Calu3 (cell line): Measurements from ENCODE around the gene FGF3. TPM values are rescaled to one million over a fixed set of nuclear protein-coding genes. Genes with fewer than 3 reads are reported as not detected.

Experiments
- BruUV-seq: library from RNA; stranded (reverse); fragments of 400-500 nt; replicated peaks from 2 replicates; lab custom pipeline; 2021; lab: Mats Ljungman, UMichigan
- CTCF ChIA-PET: fragments of 300-600 bp; sonication (Branson Sonifier 250); formaldehyde crosslinking; loops from one replicate; lab custom pipeline; 2022; ENCODE audit warnings: antibody characterized with exemption; lab: Charles Lee
- DNase-seq: peaks from one replicate; pipeline ENCODE4 v3.0.0; 2022
- H3K27ac Mint-ChIP-seq: one replicate; pipeline ENCODE4 v1.8.0; 2022; ENCODE audit warnings: mixed read lengths; ENCODE audit not compliant: unreplicated experiment
- H3K27me3 Mint-ChIP-seq: one replicate; pipeline ENCODE4 v1.8.0; 2022; ENCODE audit warnings: mixed read lengths; ENCODE audit not compliant: unreplicated experiment
- H3K36me3 Mint-ChIP-seq: one replicate; pipeline ENCODE4 v1.8.0; 2022; ENCODE audit warnings: mild to moderate bottlenecking, moderate library complexity, mixed read lengths; ENCODE audit not compliant: insufficient read depth, unreplicated experiment
- H3K4me1 Mint-ChIP-seq: one replicate; pipeline ENCODE4 v1.8.0; 2022; ENCODE audit warnings: mild to moderate bottlenecking, low read depth, mixed read lengths; ENCODE audit not compliant: unreplicated experiment
- H3K4me3 Mint-ChIP-seq: one replicate; pipeline ENCODE4 v1.8.0; 2022; ENCODE audit warnings: mild to moderate bottlenecking, low read depth, moderate library complexity, mixed read lengths; ENCODE audit not compliant: unreplicated experiment
- H3K9me3 Mint-ChIP-seq: one replicate; pipeline ENCODE4 v1.8.0; 2022; ENCODE audit warnings: low read depth, mixed read lengths; ENCODE audit not compliant: unreplicated experiment
- CTCF ChIP-seq: fragments of 200-600 bp; IDR thresholded peaks from one replicate; pipeline ENCODE4 v1.8.0; 2022; ENCODE audit warnings: antibody characterized with exemption; ENCODE audit not compliant: unreplicated experiment
- intact Hi-C: fragments of 100-400 bp; cut with micrococcal nuclease; formaldehyde crosslinking; loops from one replicate; pipeline ENCODE4 v1.10.0; 2022; ENCODE audit not compliant: unreplicated experiment
- total RNA-seq: library from RNA; stranded (reverse); gene quantifications from 2 replicates; pipeline ENCODE4 v1.2.3, GENCODE V29; 2022

Gene FGF3
- total RNA-seq, 1 experiment from 2014 or later = not detected

GRCh38 chr11:69821511-69822040, 2.4 kb upstream of the FGF3 start:
- Mint-ChIP-seq H3K27me3 (peaks cover 54% of the 10 kb centered on the region), H3K4me1 (peaks cover 13% of the 10 kb centered on the region), H3K4me3 (no peak overlapping the region), H3K9me3 (no peaks in the 10 kb centered on the region), H3K36me3 (no peaks in the 10 kb centered on the region), H3K27ac (no peak overlapping the region)
- DNase-seq = no peak
- CTCF ChIA-PET = no interaction called here
- BruUV-seq = no TSS peak
- no peak for TF ChIP-seq CTCF
- intact Hi-C loops = no loop called here

DNA sequence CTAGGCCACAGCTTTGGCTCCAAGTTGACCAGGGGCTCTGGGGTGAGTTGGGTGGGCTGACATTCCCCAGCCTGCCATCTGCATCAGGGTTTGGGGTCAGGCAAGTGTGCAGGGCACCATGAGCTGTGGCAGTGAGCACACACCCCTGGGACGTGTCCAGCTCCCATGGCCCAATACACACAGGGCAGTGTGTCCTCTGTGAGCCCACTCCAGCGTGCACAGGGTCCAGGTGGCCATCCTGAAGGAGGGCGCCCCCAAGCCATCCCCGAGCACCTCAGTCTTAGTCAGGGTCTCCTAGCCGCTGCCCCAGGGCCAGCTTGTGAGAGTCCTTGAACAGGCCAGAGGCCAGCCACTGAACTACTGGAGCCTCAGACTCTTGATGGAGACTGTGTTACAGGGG, 1.2 kb upstream of the FGF3 start:
- H3K4me1 Mint-ChIP-seq = peaks cover 6% of the 10 kb centered on the region
- intact Hi-C loops = no loop called here
- TF ChIP-seq CTCF = no peak
- no peaks in the 10 kb centered on the region for H3K36me3 Mint-ChIP-seq
- no peak overlapping the region for H3K4me3 Mint-ChIP-seq
- peaks cover 65% of the 10 kb centered on the region for H3K27me3 Mint-ChIP-seq
- BruUV-seq = no TSS peak
- CTCF ChIA-PET = interaction anchor here (0.6 kb wide), 1 partner anchor 569 kb away, joined by 3 read pairs; no protein-coding TSS in a partner anchor
- DNase-seq = no peak
- no peaks in the 10 kb centered on the region for H3K9me3 Mint-ChIP-seq
- no peak overlapping the region for H3K27ac Mint-ChIP-seq

DNA sequence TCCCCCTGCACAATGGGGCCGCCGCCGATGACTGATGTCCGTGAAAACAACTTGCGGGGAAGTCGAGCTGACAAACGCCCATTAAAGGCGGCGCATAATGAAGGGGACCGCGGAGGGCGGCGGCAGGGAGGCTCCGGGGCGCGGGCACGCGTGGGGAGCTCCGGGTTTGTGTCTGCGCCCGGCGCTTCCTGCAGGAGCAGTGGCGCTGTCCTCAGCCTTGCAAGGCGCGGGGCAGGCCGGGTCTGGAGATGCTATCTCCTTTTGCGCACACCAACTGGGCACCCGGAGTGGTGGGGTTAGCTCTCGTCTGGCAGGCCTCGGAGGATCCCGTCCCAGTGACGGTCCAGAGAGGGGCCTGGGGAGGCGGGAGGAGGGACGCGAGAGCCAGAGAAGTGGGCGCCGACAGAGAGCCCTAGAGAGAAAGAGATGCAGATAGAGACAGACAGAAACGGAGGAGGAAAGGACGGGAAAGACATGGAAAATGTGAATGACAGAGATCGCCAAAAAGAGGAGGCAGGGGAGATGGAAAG, 390 bp upstream of the FGF3 start:
- Mint-ChIP-seq H3K27me3 (peaks cover 74% of the 10 kb centered on the region), H3K4me1 (no peaks in the 10 kb centered on the region), H3K36me3 (no peaks in the 10 kb centered on the region), H3K4me3 (no peak overlapping the region), H3K27ac (no peak overlapping the region), H3K9me3 (no peaks in the 10 kb centered on the region)
- no peak for TF ChIP-seq CTCF
- CTCF ChIA-PET = no interaction called here
- intact Hi-C loops = no loop called here
- DNase-seq = no peak
- no TSS peak for BruUV-seq

DNA sequence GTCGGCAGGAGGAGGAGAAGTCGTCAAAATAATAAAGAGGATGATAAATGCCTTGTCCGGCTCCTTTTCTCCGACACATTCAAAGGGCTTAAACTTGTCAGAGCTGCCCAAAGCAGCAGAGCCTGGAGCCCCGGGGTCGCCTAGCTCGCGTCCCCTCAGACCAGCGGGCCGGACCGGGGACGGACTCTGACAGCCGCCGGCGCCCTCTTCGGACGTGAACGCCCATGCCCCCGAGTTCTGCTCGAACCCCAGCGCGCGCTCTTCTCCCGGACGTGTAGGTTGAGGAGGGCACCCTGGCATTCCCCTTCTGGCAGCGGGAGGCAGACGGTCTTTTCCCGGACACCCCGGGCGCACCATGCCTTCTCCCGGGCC, 999 bp downstream of the FGF3 start:
- TF ChIP-seq CTCF = no peak
- Mint-ChIP-seq H3K9me3 (peaks cover 5% of the 10 kb centered on the region), H3K4me3 (peak overlapping the region; percentile 57), H3K4me1 (no peaks in the 10 kb centered on the region), H3K27ac (no peak overlapping the region), H3K27me3 (peaks cover 81% of the 10 kb centered on the region), H3K36me3 (no peaks in the 10 kb centered on the region)
- CTCF ChIA-PET = interaction anchor here (0.6 to 0.7 kb wide), 2 partner anchors 15 to 325 kb away, joined by 3 read pairs; no protein-coding TSS in a partner anchor
- intact Hi-C loops = no loop called here
- BruUV-seq = no TSS peak
- DNase-seq = no peak
